ENCODE data around the gene HEG1. TPM values are rescaled to one million over a fixed set of nuclear protein-coding genes. Genes with fewer than 3 reads are reported as not detected.
A peak's percentile ranks its signal among the peaks of the same experiment; 100 is the strongest.

HEG1 gene
- total and polyA plus RNA-seq, 2 of the 13 experiments (the other 11 are each of a cell fraction or from before 2014, with no cell fraction given) = 10.7 to 18.2 TPM

- no peak for TF ChIP-seq KIAA2018 (CRISPR knock-in tag; IDR thresholded peaks at IDR 0.05; ENCODE audit: borderline replicate concordance)
- no peak for TF ChIP-seq ZNF20 (CRISPR knock-in tag; IDR thresholded peaks at IDR 0.05)
- TF ChIP-seq ZNF468 (CRISPR knock-in tag; IDR thresholded peaks at IDR 0.05) = no peak
Observed at GRCh38 chr3:125075738-125076137, 19.9 kb upstream of the HEG1 start (continued).

- TF ChIP-seq ZNF121 (CRISPR knock-in tag; IDR thresholded peaks at IDR 0.05) (no peak), GFI1 (CRISPR knock-in tag; IDR thresholded peaks at IDR 0.05; ENCODE audit: borderline replicate concordance) (0 out of 2 replicates have a peak, but pooled peaks have one; percentile 37)
- intact Hi-C loops (cut with micrococcal nuclease; ENCODE audit: unreplicated experiment) (no loop called here), in situ Hi-C loops (cut with HindIII; ENCODE audit: extremely low pct_ligation_motif_present, low pct_unique_long_range_greater_than_20kb) (no loop called here)
- Histone ChIP-seq H3K4me3 (replicated peaks in 1 of 3; ENCODE audit: insufficient read depth in 1 of 3, low read depth in 2 of 3, low read length in 3 of 3) (no peak overlapping the region), H3K27me3 (ENCODE audit: control insufficient read depth in 1 of 2, insufficient read depth in 2 of 2, low read length in 2 of 2) (0 out of 5 replicates have a peak, but pooled peaks cover 0 to 2% of the 10 kb centered on the region in 2 experiments), H3K9ac (ENCODE audit: insufficient read depth, low read depth, low read length) (no peak overlapping the region), H4K20me1 (ENCODE audit: insufficient read depth, low read length) (no peaks in the 10 kb centered on the region), H3K4me1 (ENCODE audit: insufficient read depth, low read length) (peaks cover 5% of the 10 kb centered on the region; the same call in 1 of the 2 replicates), H3K27ac (ENCODE audit: extremely low read length, insufficient read depth, low read length) (no peak overlapping the region), H3K79me2 (ENCODE audit: insufficient read depth, low read length) (no peaks in the 10 kb centered on the region), H3K4me2 (ENCODE audit: low read depth, low read length) (no peak overlapping the region), H2AFZ (ENCODE audit: low read length) (no peak overlapping the region), H3K9me3 (ENCODE audit: low read length) (no peaks in the 10 kb centered on the region), H3K36me3 (replicated peaks in 1 of 2; ENCODE audit: control insufficient read depth in 1 of 2, insufficient read depth in 2 of 2, low read length in 2 of 2) (no peaks in the 10 kb centered on the region)
- 66% methylated on average over 6 of the region's 7 CpGs for WGBS (ENCODE audit: low lambda C conversion rate)
- no peak for ATAC-seq
- ChIA-PET CTCF (ENCODE audit: low intra/inter-chr PET ratio, low total read pairs) (no interaction called here), POLR2A (interaction anchor here (1.7 to 2.6 kb wide), 2 partner anchors 10 to 11 kb away, joined by 5 to 12 read pairs; no protein-coding TSS in a partner anchor)
- no TSS peak for BruUV-seq (replicated peaks)
- no peak for DNase-seq (ENCODE audit: low spot score)
- FAIRE-seq = no peak
Observed at GRCh38 chr3:125073390-125073905, 17.7 kb upstream of the HEG1 start.

Data from HepG2 (cell line).